Measurements from ENCODE around the gene PRR13. TPM values are rescaled to one million over a fixed set of nuclear protein-coding genes. Genes with fewer than 3 reads are reported as not detected.

PRR13 gene
- total RNA-seq, 1 donor from 2014 or later, result 172 TPM

DNA sequence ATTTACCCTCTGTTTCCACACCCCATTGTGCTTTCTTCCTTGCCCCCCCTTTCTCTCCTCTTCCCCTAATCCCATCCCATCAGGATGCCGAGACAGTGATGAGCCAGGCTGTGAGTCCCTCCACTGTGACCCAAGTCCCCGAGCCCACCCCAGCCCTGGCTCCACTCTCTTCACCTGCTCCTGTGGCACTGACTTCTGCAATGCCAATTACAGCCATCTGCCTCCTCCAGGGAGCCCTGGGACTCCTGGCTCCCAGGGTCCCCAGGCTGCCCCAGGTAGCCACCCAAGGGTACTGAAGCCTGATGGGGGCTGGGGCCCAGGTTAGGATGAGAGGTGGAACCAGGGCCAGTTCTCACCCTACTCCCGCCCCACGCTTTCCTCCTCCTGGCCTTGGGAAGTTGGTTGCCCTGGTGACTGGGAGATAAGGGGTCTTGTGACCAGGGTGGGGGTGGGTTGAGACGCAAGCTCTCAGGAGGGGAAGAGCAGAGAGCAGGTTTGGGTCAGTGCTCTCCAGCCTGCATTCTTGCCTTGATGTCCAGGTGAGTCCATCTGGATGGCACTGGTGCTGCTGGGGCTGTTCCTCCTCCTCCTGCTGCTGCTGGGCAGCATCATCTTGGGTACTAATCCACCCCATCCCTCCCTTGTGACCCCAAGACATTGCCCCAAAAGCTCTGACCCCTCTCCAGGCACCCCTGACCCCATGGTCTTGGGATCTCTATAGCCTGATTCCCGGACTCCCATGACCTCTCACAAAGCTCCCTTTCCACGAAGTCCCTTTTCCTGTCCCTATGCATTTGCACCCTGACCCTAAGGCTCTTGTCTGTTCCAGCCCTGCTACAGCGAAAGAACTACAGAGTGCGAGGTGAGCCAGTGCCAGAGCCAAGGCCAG is 16.7 kb upstream of the PRR13 start:
- intact Hi-C loops (cut with DNase I), result loop anchor here (5.0 kb wide), 1 partner anchor 73 kb away; no protein-coding TSS in a partner anchor
- peaks cover 3% of the 10 kb centered on the region for H3K4me1 ChIP-seq
- ATAC-seq (no peak), DNase-seq (no peak)
- TF ChIP-seq, protein P1, sequence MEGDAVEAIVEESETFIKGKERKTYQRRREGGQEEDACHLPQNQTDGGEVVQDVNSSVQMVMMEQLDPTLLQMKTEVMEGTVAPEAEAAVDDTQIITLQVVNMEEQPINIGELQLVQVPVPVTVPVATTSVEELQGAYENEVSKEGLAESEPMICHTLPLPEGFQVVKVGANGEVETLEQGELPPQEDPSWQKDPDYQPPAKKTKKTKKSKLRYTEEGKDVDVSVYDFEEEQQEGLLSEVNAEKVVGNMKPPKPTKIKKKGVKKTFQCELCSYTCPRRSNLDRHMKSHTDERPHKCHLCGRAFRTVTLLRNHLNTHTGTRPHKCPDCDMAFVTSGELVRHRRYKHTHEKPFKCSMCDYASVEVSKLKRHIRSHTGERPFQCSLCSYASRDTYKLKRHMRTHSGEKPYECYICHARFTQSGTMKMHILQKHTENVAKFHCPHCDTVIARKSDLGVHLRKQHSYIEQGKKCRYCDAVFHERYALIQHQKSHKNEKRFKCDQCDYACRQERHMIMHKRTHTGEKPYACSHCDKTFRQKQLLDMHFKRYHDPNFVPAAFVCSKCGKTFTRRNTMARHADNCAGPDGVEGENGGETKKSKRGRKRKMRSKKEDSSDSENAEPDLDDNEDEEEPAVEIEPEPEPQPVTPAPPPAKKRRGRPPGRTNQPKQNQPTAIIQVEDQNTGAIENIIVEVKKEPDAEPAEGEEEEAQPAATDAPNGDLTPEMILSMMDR (IDR thresholded peaks at IDR 0.05), result no peak
- no peak overlapping the region for H3K27ac ChIP-seq
- no peaks in the 10 kb centered on the region for H3K27me3 ChIP-seq
- H3K36me3 ChIP-seq, result no peaks in the 10 kb centered on the region
- no peaks in the 10 kb centered on the region for H3K9me3 ChIP-seq
- H3K4me3 ChIP-seq, result no peak overlapping the region

- Histone ChIP-seq H3K27ac (no peak overlapping the region), H3K27me3 (no peaks in the 10 kb centered on the region), H3K4me3 (no peak overlapping the region), H3K4me1 (peaks cover 3% of the 10 kb centered on the region), H3K9me3 (no peaks in the 10 kb centered on the region), H3K36me3 (no peaks in the 10 kb centered on the region)
- TF ChIP-seq, protein P1 (IDR thresholded peaks at IDR 0.05), result no peak
- no peak for ATAC-seq
- intact Hi-C loops (cut with DNase I), result no loop called here
- DNase-seq, result no peak
Measured at GRCh38 chr12:53425515-53426150, 15.9 kb upstream of the PRR13 start.

- H3K27me3 ChIP-seq, result no peaks in the 10 kb centered on the region
- ATAC-seq, result no peak
- DNase-seq, result no peak
- intact Hi-C loops (cut with DNase I), result no loop called here
- no peak overlapping the region for H3K4me3 ChIP-seq
- no peaks in the 10 kb centered on the region for H3K4me1 ChIP-seq
- H3K27ac ChIP-seq, result no peak overlapping the region
- H3K36me3 ChIP-seq, result no peaks in the 10 kb centered on the region
- H3K9me3 ChIP-seq, result no peaks in the 10 kb centered on the region
- TF ChIP-seq, protein P1 (IDR thresholded peaks at IDR 0.05), result no peak
Measured at GRCh38 chr12:53427905-53428594, 13.5 kb upstream of the PRR13 start.

DNA sequence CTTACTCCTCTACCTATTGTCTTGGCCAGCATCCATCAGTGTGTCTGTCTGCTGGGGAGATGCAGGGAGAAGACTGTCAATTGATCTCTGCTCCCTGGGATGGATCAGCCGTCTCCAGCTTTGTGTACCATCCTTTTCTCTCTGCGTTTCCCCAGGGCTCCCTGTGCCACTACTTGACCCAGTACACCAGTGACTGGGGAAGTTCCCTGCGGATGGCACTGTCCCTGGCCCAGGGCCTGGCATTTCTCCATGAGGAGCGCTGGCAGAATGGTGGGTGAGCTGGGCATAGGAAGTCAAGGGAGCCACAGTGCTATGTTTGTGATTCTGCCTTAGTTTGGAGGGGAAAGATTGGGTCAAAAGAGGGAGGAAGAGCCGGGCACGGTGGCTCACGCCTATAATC is 12.8 kb upstream of the PRR13 start:
- intact Hi-C loops (cut with DNase I), result no loop called here

DNA sequence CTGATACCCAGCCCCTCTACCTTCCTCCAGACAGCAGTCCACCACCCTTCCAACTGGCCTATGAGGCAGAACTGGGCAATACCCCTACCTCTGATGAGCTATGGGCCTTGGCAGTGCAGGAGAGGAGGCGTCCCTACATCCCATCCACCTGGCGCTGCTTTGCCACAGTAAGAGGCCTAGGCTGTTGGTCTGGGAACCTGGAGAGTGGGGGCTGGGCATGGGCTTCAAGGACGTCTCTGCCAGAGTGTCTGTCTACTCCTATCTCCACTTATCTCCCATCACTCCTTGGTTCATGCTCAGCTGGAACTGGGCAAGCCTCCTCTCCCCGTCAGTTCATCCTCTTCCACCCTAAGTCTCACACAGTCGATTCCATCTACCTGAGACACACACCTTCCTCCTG is 11.4 kb upstream of the PRR13 start:
- ATAC-seq, result peak; percentile 6
- H3K27me3 ChIP-seq, result no peaks in the 10 kb centered on the region
- H3K4me3 ChIP-seq, result no peak overlapping the region
- no peaks in the 10 kb centered on the region for H3K4me1 ChIP-seq
- H3K27ac ChIP-seq, result no peak overlapping the region
- H3K9me3 ChIP-seq, result no peaks in the 10 kb centered on the region
- H3K36me3 ChIP-seq, result no peaks in the 10 kb centered on the region
- no peak for DNase-seq
- intact Hi-C loops (cut with DNase I), result no loop called here
- TF ChIP-seq, protein P1 (IDR thresholded peaks at IDR 0.05), result no peak

More for the DNA sequence above, 12.8 kb upstream of the PRR13 start:
- Histone ChIP-seq H3K4me1 (no peaks in the 10 kb centered on the region), H3K36me3 (no peaks in the 10 kb centered on the region), H3K27me3 (no peaks in the 10 kb centered on the region), H3K9me3 (no peaks in the 10 kb centered on the region), H3K4me3 (no peak overlapping the region), H3K27ac (no peak overlapping the region)
- TF ChIP-seq, protein P1 (IDR thresholded peaks at IDR 0.05), result no peak
- DNase-seq (no peak), ATAC-seq (no peak)
